NCI-H1694 (cell line): ENCODE results near the gene WDR18.

Experiments
- DNase-seq: peaks from one replicate; lab custom pipeline; 2025; lab: John Stamatoyannopoulos, UW

The WDR18 gene

GRCh38 chr19:1008268-1009040 lies 24.3 kb downstream of the WDR18 start:
- no peak for DNase-seq

GRCh38 chr19:1009041-1009980 lies 25.2 kb downstream of the WDR18 start:
- DNase-seq: no peak

GRCh38 chr19:1009981-1010538 lies 25.9 kb downstream of the WDR18 start:
- DNase-seq: no peak

- DNase-seq: no peak
Measured at GRCh38 chr19:1010586-1011510, 26.7 kb downstream of the WDR18 start.

GRCh38 chr19:1011831-1012333 lies 27.7 kb downstream of the WDR18 start:
- no peak for DNase-seq

GRCh38 chr19:1012334-1012733 lies 28.2 kb downstream of the WDR18 start:
- DNase-seq: no peak

GRCh38 chr19:1013218-1013617 lies 29.1 kb downstream of the WDR18 start:
- no peak for DNase-seq

GRCh38 chr19:1014161-1015060 lies 30.3 kb downstream of the WDR18 start:
- no peak for DNase-seq

GRCh38 chr19:1015061-1015781 lies 31.1 kb downstream of the WDR18 start:
- no peak for DNase-seq

GRCh38 chr19:1015782-1016646 lies 31.9 kb downstream of the WDR18 start:
- DNase-seq: no peak

GRCh38 chr19:1016647-1017114 lies 32.5 kb downstream of the WDR18 start:
- no peak for DNase-seq

GRCh38 chr19:1017115-1017905 lies 33.2 kb downstream of the WDR18 start:
- no peak for DNase-seq

GRCh38 chr19:1017906-1018305 lies 33.8 kb downstream of the WDR18 start:
- DNase-seq: no peak

GRCh38 chr19:1018393-1018792 lies 34.2 kb downstream of the WDR18 start:
- no peak for DNase-seq

- no peak for DNase-seq
Measured at GRCh38 chr19:1018932-1019615, 34.9 kb downstream of the WDR18 start.

GRCh38 chr19:1019616-1019961 lies 35.4 kb downstream of the WDR18 start:
- DNase-seq: no peak
